HG03280 (cell line): Measurements from ENCODE around the gene COL6A1.
"Not testable (repeated sequence)": the region's sequence is repeated elsewhere in the genome, so short reads cannot be mapped to it uniquely, and the experiment has no call there.

Source experiments
- ATAC-seq: cut with Tn5 transposase; IDR thresholded peaks from one replicate; pipeline ENCODE4 v1.9.1; 2021; ENCODE audit warnings: mild to moderate bottlenecking, moderate library complexity; ENCODE audit not compliant: unreplicated experiment

The COL6A1 gene

GRCh38 chr21:46045154-46045553 is 63.6 kb downstream of the COL6A1 start:
- ATAC-seq: no peak

GRCh38 chr21:46046471-46046870 is 64.9 kb downstream of the COL6A1 start:
- no peak for ATAC-seq

- not testable (repeated sequence) for ATAC-seq
Observed at GRCh38 chr21:46046906-46047305, 65.3 kb downstream of the COL6A1 start.

GRCh38 chr21:46048926-46049889 is 67.6 kb downstream of the COL6A1 start:
- no peak for ATAC-seq

GRCh38 chr21:46049890-46050667 is 68.5 kb downstream of the COL6A1 start:
- ATAC-seq: no peak

- ATAC-seq: no peak
Observed at GRCh38 chr21:46050668-46051378, 69.3 kb downstream of the COL6A1 start.

- no peak for ATAC-seq
Observed at GRCh38 chr21:46051379-46051770, 69.8 kb downstream of the COL6A1 start.

GRCh38 chr21:46051821-46052675 is 70.5 kb downstream of the COL6A1 start:
- ATAC-seq: no peak

- no peak for ATAC-seq
Observed at GRCh38 chr21:46052703-46053651, 71.4 kb downstream of the COL6A1 start.

GRCh38 chr21:46054031-46054430 is 72.5 kb downstream of the COL6A1 start:
- no peak for ATAC-seq

- no peak for ATAC-seq
Observed at GRCh38 chr21:46054451-46054881, 72.9 kb downstream of the COL6A1 start.
